SK-N-SH treated with all-trans-retinoic acid at 6 μM for 48 hours (cell line): Measurements from ENCODE around the gene TRPM2.
A peak's percentile ranks its signal among the peaks of the same experiment; 100 is the strongest.

Source experiments
- ATAC-seq: fragments of 200-7000 bp; cut with Tn5 transposase; 3 replicates; pipeline ENCODE4 v1.9.1; 2020; ENCODE audit warnings: mild to moderate bottlenecking, moderate library complexity
- ARNTL ChIP-seq: fragments of 450-650 bp; formaldehyde crosslinking; IDR thresholded peaks from 2 replicates; pipeline ENCODE4 v1.5.0; 2020; ENCODE audit warnings: low read depth, mild to moderate bottlenecking, moderate library complexity, borderline replicate concordance
- BACH2 ChIP-seq: fragments of 250-450 bp; sonication (Bioruptor Pico); IDR thresholded peaks from 2 replicates; pipeline ENCODE4 v1.9.0; 2021; ENCODE audit warnings: mild to moderate bottlenecking, borderline replicate concordance
- CSDC2 ChIP-seq: fragments of 250-450 bp; sonication (Bioruptor Pico); IDR thresholded peaks from 2 replicates; pipeline ENCODE4 v1.5.0; 2020; ENCODE audit warnings: mild to moderate bottlenecking, moderate library complexity
- CSRNP3 ChIP-seq: fragments of 250-450 bp; sonication (Bioruptor Pico); IDR thresholded peaks from 2 replicates; pipeline ENCODE4 v1.5.1; 2021; ENCODE audit warnings: mild to moderate bottlenecking, moderate library complexity
- ESRRG ChIP-seq: fragments of 250-450 bp; sonication (Bioruptor Pico); IDR thresholded peaks from 2 replicates; pipeline ENCODE4 v1.6.1; 2021; ENCODE audit warnings: mild to moderate bottlenecking
- GLIS3 ChIP-seq: fragments of 250-450 bp; sonication (Bioruptor Pico); IDR thresholded peaks from 2 replicates; pipeline ENCODE4 v1.5.0; 2020; ENCODE audit warnings: mild to moderate bottlenecking, moderate library complexity
- ISL1 ChIP-seq: fragments of 250-450 bp; sonication (Bioruptor Pico); IDR thresholded peaks from 2 replicates; pipeline ENCODE4 v2.1.2; 2022; ENCODE audit warnings: mild to moderate bottlenecking, moderate library complexity
- OSR1 ChIP-seq: fragments of 250-450 bp; sonication (Bioruptor Pico); IDR thresholded peaks from 2 replicates; pipeline ENCODE4 v1.8.0; 2022; ENCODE audit warnings: moderate library complexity, mild to moderate bottlenecking, inconsistent platforms
- PATZ1 ChIP-seq: fragments of 250-450 bp; sonication (Bioruptor Pico); IDR thresholded peaks from 2 replicates; pipeline ENCODE4 v1.8.0; 2020; ENCODE audit warnings: mild to moderate bottlenecking, moderate library complexity, borderline replicate concordance
- POU6F1 ChIP-seq: fragments of 250-450 bp; sonication (Bioruptor Pico); IDR thresholded peaks from 2 replicates; pipeline ENCODE4 v1.8.0; 2021; ENCODE audit warnings: low read depth, mild to moderate bottlenecking, moderate library complexity, borderline replicate concordance
- PPARA ChIP-seq: fragments of 250-450 bp; sonication (Bioruptor Pico); IDR thresholded peaks from 2 replicates; pipeline ENCODE4 v1.5.0; 2020; ENCODE audit warnings: mild to moderate bottlenecking, borderline replicate concordance
- RARB ChIP-seq: fragments of 250-450 bp; sonication (Bioruptor Pico); IDR thresholded peaks from 2 replicates; pipeline ENCODE4 v1.8.0; 2021; ENCODE audit warnings: mild to moderate bottlenecking, moderate library complexity
- SNAI2 ChIP-seq: fragments of 250-450 bp; sonication (Bioruptor Pico); IDR thresholded peaks from 2 replicates; pipeline ENCODE4 v1.5.0; 2020; ENCODE audit warnings: mild to moderate bottlenecking, moderate library complexity
- TCF4 ChIP-seq: fragments of 250-450 bp; sonication (Bioruptor Pico); IDR thresholded peaks from 2 replicates; pipeline ENCODE4 v1.8.0; 2021; ENCODE audit warnings: mild to moderate bottlenecking, moderate library complexity, borderline replicate concordance
- TOX ChIP-seq: fragments of 250-450 bp; sonication (Bioruptor Pico); IDR thresholded peaks from 2 replicates; pipeline ENCODE4 v1.8.0; 2021; ENCODE audit warnings: mild to moderate bottlenecking, moderate library complexity, borderline replicate concordance
- ZC3H10 ChIP-seq: fragments of 250-450 bp; sonication (Bioruptor Pico); IDR thresholded peaks from 2 replicates; pipeline ENCODE4 v1.5.1; 2021; ENCODE audit warnings: mild to moderate bottlenecking, moderate library complexity
- ZFP3 ChIP-seq: fragments of 250-450 bp; sonication (Bioruptor Pico); IDR thresholded peaks from 2 replicates; pipeline ENCODE4 v1.5.0; 2020; ENCODE audit warnings: mild to moderate bottlenecking, moderate library complexity
- ZFP30 ChIP-seq: fragments of 450-650 bp; formaldehyde crosslinking; IDR thresholded peaks from 2 replicates; pipeline ENCODE4 v1.5.0; 2022; ENCODE audit warnings: mild to moderate bottlenecking, moderate library complexity
- ZNF565 ChIP-seq: fragments of 450-650 bp; formaldehyde crosslinking; conservative IDR thresholded peaks from 2 replicates; pipeline ENCODE4 v1.5.0; 2020; ENCODE audit warnings: low read depth, mild to moderate bottlenecking, moderate library complexity
- ZNF70 ChIP-seq: fragments of 450-650 bp; formaldehyde crosslinking; IDR thresholded peaks from 2 replicates; pipeline ENCODE4 v1.5.0; 2020; ENCODE audit warnings: mild to moderate bottlenecking, moderate library complexity
- ZNF8 ChIP-seq: fragments of 450-650 bp; formaldehyde crosslinking; IDR thresholded peaks from 2 replicates; pipeline ENCODE4 v1.5.0; 2020; ENCODE audit warnings: mild to moderate bottlenecking, moderate library complexity
- TF ChIP-seq, protein P1 (sequence below): fragments of 250-450 bp; sonication (Bioruptor Pico); IDR thresholded peaks from 2 replicates; pipeline ENCODE4 v1.5.1; 2020; ENCODE audit warnings: low read depth, mild to moderate bottlenecking, moderate library complexity

TRPM2 gene

GRCh38 chr21:44329971-44330681 is 23.3 kb upstream of the TRPM2 start:
- TF ChIP-seq RARB (CRISPR knock-in tag) (no peak), ZNF565 (CRISPR knock-in tag) (no peak), BACH2 (no peak), ZFP30 (CRISPR knock-in tag) (no peak), ESRRG (CRISPR knock-in tag) (no peak), OSR1 (CRISPR knock-in tag) (no peak), PPARA (CRISPR knock-in tag) (no peak)
- TF ChIP-seq, protein P1, sequence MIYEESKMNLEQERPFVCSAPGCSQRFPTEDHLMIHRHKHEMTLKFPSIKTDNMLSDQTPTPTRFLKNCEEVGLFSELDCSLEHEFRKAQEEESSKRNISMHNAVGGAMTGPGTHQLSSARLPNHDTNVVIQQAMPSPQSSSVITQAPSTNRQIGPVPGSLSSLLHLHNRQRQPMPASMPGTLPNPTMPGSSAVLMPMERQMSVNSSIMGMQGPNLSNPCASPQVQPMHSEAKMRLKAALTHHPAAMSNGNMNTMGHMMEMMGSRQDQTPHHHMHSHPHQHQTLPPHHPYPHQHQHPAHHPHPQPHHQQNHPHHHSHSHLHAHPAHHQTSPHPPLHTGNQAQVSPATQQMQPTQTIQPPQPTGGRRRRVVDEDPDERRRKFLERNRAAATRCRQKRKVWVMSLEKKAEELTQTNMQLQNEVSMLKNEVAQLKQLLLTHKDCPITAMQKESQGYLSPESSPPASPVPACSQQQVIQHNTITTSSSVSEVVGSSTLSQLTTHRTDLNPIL (CRISPR knock-in tag) = no peak
- ATAC-seq = peak; percentile 4

DNA sequence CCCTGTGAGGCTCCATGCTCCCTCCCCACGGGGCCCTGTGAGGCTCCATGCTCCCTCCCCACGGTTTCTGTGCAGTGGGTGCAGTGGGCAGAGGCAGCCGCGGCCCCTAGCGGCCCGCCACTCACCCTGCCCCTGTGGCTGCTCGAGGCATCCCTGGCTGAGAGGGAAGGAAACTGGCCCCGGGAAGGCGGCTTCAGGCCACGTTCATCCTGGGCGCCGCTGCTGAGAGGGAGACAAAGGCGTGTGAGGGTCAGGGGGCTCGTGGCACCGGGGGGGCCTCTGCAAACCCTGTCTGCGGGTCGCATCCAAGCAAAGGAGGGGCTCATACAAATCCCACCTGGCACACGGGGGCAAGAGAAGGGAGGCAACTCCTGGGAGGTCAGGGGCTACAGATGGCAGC is 22.7 kb upstream of the TRPM2 start:
- no peak for ATAC-seq
- TF ChIP-seq ZNF565 (CRISPR knock-in tag) = no peak
- TF ChIP-seq, protein P1 (CRISPR knock-in tag) = no peak
- TF ChIP-seq ZC3H10 (CRISPR knock-in tag) = no peak

GRCh38 chr21:44331209-44331608 is 22.2 kb upstream of the TRPM2 start:
- no peak for TF ChIP-seq ZC3H10 (CRISPR knock-in tag)
- TF ChIP-seq TCF4 (CRISPR knock-in tag) = no peak
- TF ChIP-seq ZFP3 (CRISPR knock-in tag) = no peak
- TF ChIP-seq CSDC2 (CRISPR knock-in tag) = no peak
- ATAC-seq = no peak

- no peak for TF ChIP-seq PATZ1
- no peak for TF ChIP-seq ZNF70
- TF ChIP-seq TCF4 (CRISPR knock-in tag) = no peak
- ATAC-seq = no peak; the same call in 2 of the 3 replicates
Measured at GRCh38 chr21:44331650-44332307, 21.6 kb upstream of the TRPM2 start.

GRCh38 chr21:44332383-44332782 is 21.0 kb upstream of the TRPM2 start:
- ATAC-seq = no peak
- no peak for TF ChIP-seq ZFP30 (CRISPR knock-in tag)
- TF ChIP-seq ARNTL (CRISPR knock-in tag) = no peak

GRCh38 chr21:44332965-44333364 is 20.5 kb upstream of the TRPM2 start:
- no peak for ATAC-seq
- TF ChIP-seq POU6F1 (no peak), CSDC2 (CRISPR knock-in tag) (no peak), ZFP3 (CRISPR knock-in tag) (no peak), BACH2 (no peak), GLIS3 (CRISPR knock-in tag) (no peak), PPARA (CRISPR knock-in tag) (no peak), ZC3H10 (CRISPR knock-in tag) (no peak), ZNF70 (no peak), ZNF565 (CRISPR knock-in tag) (no peak), CSRNP3 (CRISPR knock-in tag) (no peak), ZNF8 (no peak), TCF4 (CRISPR knock-in tag) (no peak), RARB (CRISPR knock-in tag) (no peak), TOX (CRISPR knock-in tag) (no peak), ISL1 (no peak), SNAI2 (no peak)
- TF ChIP-seq, protein P1 (CRISPR knock-in tag) = no peak
